Uterus (tissue), 4 donors: ENCODE measurements around the gene ZNF385C. TPM values are rescaled to one million over a fixed set of nuclear protein-coding genes. Genes with fewer than 3 reads are reported as not detected.
A peak's percentile ranks its signal among the peaks of the same experiment; 100 is the strongest.

ENCODE experiments used
- DNase-seq, 2 donors: peaks; one replicate each; pipeline ENCODE4 v3.0.0-alpha.2; 2019 to 2020
- H3K27ac ChIP-seq, 2 donors: fragments of 200-600 bp; sonication (generic); 1 replicate in 1 of 2; 2 replicates in 1 of 2; pipeline ENCODE4 v1.5.1; 2016 to 2018
- H3K27me3 ChIP-seq, 2 donors: fragments of 200-600 bp; sonication (generic); one replicate each; pipeline ENCODE4 v1.5.1; 2018 to 2019; ENCODE audit warnings: control low read depth in 1 of 2
- H3K36me3 ChIP-seq, 2 donors: fragments of 200-600 bp; sonication (generic); one replicate each; pipeline ENCODE4 v1.5.1; 2019; ENCODE audit warnings: control low read depth in 1 of 2
- H3K4me1 ChIP-seq, 2 donors: fragments of 200-600 bp; sonication (generic); one replicate each; pipeline ENCODE4 v1.5.1; 2018 to 2019; ENCODE audit warnings: control low read depth in 1 of 2
- H3K4me3 ChIP-seq, 2 donors: fragments of 200-600 bp; sonication (generic); 1 replicate in 1 of 2; 2 replicates in 1 of 2; pipeline ENCODE4 v1.5.1; 2018 to 2019; ENCODE audit warnings: mild to moderate bottlenecking in 1 of 2
- H3K9me3 ChIP-seq, 2 donors: fragments of 200-600 bp; sonication (generic); one replicate each; pipeline ENCODE4 v1.5.1; 2019; ENCODE audit warnings: control low read depth in 1 of 2
- CTCF ChIP-seq, 4 experiments: fragments of 200-600 bp in 2 of 4; fragments of 450-650 bp in 2 of 4; sonication (generic) in 2 of 4; IDR thresholded peaks; one replicate each; pipeline ENCODE4 v1.5.1; 2016 to 2019; ENCODE audit warnings: antibody characterized with exemption in 4 of 4, mild to moderate bottlenecking in 2 of 4, moderate library complexity in 1 of 4
- POLR2A ChIP-seq, 2 donors: fragments of 450-650 bp; IDR thresholded peaks; one replicate each; pipeline ENCODE4 v1.6.1; 2016; ENCODE audit warnings: antibody characterized with exemption in 2 of 2, mild to moderate bottlenecking in 1 of 2, moderate library complexity in 1 of 2
- intact Hi-C: fragments of 100-400 bp; cut with DNase I; formaldehyde crosslinking; loops from one replicate; pipeline ENCODE4 v1.15.1; 2023; ENCODE audit warnings: low total_unique reads
- total RNA-seq, 4 donors: library from RNA; depleted of rRNA in 3 of 4; stranded (reverse); fragments of >200 nt in 3 of 4; gene quantifications; one replicate each; pipeline versions ENCODE4 v1.1.0 to v1.2.4, GENCODE V29; 2014 to 2023
- donor health status: DM: yes; HTN: yes; CAD: no.

The ZNF385C gene
- total RNA-seq, 4 donors from 2014 or later, result 0.48 to 1.0 TPM; not detected in 2

- Histone ChIP-seq H3K27ac (no peak overlapping the region), H3K27me3 (peaks cover 3 to 4% of the 10 kb centered on the region in 2 donors), H3K36me3 (no peaks in the 10 kb centered on the region), H3K4me1 (peaks cover 0 to 7% of the 10 kb centered on the region in 2 donors), H3K4me3 (no peak overlapping the region), H3K9me3 (no peaks in the 10 kb centered on the region)
- no peak for DNase-seq
- no peak for TF ChIP-seq CTCF (IDR thresholded peaks at IDR 0.05)
- no peak for TF ChIP-seq POLR2A (IDR thresholded peaks at IDR 0.05)
- intact Hi-C loops, result no loop called here
Measured at GRCh38 chr17:42072323-42073187, 25.7 kb downstream of the ZNF385C start.

DNA sequence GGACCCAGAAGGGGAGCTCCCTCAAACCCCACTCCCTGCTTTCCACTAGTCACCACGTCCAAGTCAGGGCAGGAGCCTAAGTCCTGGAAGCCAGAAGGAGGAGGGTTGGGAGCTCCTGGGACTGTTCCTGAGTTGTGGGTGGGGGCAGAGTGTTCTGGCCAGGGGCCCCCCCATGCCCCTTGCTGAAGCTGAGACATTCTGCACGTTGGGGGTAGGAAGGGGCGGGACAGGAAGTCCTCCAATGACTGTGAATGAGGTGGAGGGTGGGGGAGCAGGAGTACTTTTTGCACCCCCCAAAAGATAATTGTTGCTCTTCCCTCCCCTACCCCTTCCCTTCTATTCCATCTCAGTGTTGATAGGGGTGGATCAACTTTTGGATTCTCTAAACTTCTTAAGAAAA lies 26.5 kb downstream of the ZNF385C start:
- DNase-seq, result no peak
- Histone ChIP-seq H3K36me3 (no peaks in the 10 kb centered on the region), H3K27me3 (peaks cover 3 to 4% of the 10 kb centered on the region in 2 donors), H3K4me3 (no peak overlapping the region), H3K27ac (no peak overlapping the region), H3K4me1 (peaks cover 0 to 7% of the 10 kb centered on the region in 2 donors), H3K9me3 (no peaks in the 10 kb centered on the region)
- intact Hi-C loops, result no loop called here
- TF ChIP-seq POLR2A (IDR thresholded peaks at IDR 0.05) (no peak), CTCF (IDR thresholded peaks at IDR 0.05) (no peak)

DNA sequence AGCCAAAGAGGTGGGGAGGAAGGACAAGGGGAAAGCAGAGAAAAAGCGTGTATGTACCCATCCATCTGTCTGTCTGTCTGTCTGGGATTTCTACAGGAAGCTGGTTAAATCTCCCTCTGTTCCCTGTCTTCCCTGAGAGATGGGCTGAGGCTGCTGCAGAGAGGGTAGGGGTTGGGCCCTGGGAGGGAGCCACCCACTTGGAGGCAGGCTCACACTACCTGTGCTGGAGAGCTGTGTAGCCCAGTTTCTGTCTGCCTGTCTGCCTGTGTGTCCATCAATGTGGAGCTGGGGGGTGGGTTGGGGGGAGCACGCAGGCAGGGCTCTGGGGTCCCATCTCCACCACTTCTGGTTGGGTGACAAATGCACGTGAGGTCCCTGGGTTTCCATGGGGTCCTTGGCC lies 29.3 kb downstream of the ZNF385C start:
- Histone ChIP-seq H3K4me1 (peaks cover 0 to 7% of the 10 kb centered on the region in 2 donors), H3K36me3 (no peaks in the 10 kb centered on the region), H3K4me3 (no peak overlapping the region), H3K27me3 (peaks cover 3 to 4% of the 10 kb centered on the region in 2 donors), H3K9me3 (no peaks in the 10 kb centered on the region), H3K27ac (no peak overlapping the region)
- TF ChIP-seq POLR2A (IDR thresholded peaks at IDR 0.05) (no peak), CTCF (IDR thresholded peaks at IDR 0.05) (no peak)
- no peak for DNase-seq
- intact Hi-C loops, result loop anchor here (5.0 kb wide), 1 partner anchor 48 kb away; no protein-coding TSS in a partner anchor

DNA sequence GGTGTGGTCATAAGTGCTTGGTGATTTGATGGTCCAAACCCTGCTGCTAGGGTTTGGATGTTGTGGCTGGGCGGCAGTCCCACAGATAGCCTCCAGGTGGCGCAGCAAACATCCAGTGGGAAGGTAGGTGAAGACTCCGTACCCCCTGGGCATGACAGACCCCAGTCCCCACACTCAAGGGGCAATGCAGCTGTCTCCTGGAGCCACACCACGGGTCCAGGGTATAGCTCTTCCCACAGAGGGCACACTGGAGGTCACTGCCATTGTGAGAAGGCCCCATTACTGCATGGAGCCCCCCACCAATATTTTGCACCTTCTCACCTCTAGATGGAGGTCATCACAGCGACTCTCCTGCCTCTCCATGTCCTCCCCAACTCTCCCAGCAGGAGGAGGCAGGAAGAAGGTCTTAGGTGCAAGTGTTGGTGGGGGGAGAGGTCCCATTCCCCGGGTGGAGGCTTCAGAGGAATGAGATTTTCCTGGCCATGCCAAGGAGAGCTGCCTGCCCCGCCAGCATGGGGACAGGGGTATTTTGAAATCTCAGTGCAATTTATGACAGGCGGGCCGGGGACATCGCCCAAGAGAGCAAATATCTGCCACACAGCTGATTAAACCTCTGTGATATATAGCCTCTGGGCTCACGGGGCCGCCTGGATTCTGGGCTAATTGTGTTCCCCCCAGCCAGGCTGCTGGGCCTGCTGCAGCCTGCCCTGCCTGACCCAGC lies 30.7 kb downstream of the ZNF385C start:
- Histone ChIP-seq H3K27me3 (no peaks in the 10 kb centered on the region), H3K4me1 (peaks cover 0 to 6% of the 10 kb centered on the region in 2 donors), H3K27ac (no peak overlapping the region), H3K4me3 (no peak overlapping the region), H3K9me3 (no peaks in the 10 kb centered on the region), H3K36me3 (no peaks in the 10 kb centered on the region)
- DNase-seq, result peak; percentile 62 to 75
- intact Hi-C loops, result loop anchor here (5.0 kb wide), 1 partner anchor 50 kb away; no protein-coding TSS in a partner anchor
- peak; percentile 68 to 87 (median 75) for TF ChIP-seq CTCF (IDR thresholded peaks at IDR 0.05)
- no peak for TF ChIP-seq POLR2A (IDR thresholded peaks at IDR 0.05)

DNA sequence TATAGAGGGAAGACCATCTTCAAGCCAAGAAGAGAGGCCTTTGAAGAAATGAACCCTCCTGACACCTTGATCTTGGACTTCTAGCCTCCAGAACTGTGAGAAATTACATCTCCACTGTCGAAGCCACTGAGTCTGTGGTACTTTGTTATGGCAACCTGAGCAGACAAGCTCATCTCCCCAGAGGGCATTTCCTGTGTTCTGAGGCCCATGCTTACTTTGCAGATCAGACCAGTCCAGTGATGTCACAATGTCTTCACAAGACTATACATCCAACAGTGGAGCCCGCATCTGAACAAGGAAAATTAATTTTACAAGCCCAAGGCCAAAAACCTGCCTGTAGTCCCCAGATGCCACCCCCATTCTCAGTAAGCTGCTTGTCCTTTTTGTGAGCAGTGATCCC lies 33.1 kb downstream of the ZNF385C start:
- no peaks in the 10 kb centered on the region for H3K27me3 ChIP-seq
- intact Hi-C loops, result loop anchor here (5.0 kb wide), 1 partner anchor 52 kb away; no protein-coding TSS in a partner anchor
- H3K9me3 ChIP-seq, result no peaks in the 10 kb centered on the region
- no peak for DNase-seq
- no peaks in the 10 kb centered on the region for H3K36me3 ChIP-seq
- TF ChIP-seq CTCF (IDR thresholded peaks at IDR 0.05), result no peak
- TF ChIP-seq POLR2A (IDR thresholded peaks at IDR 0.05), result no peak
- H3K4me1 ChIP-seq, result no peaks in the 10 kb centered on the region
- H3K27ac ChIP-seq, result no peak overlapping the region
- H3K4me3 ChIP-seq, result no peak overlapping the region
